GM12878 (cell line): ENCODE results near the gene ADIPOQ. TPM values are rescaled to one million over a fixed set of nuclear protein-coding genes. Genes with fewer than 3 reads are reported as not detected.

Experiments
- ATAC-seq: fragments of 200-7000 bp; cut with Tn5 transposase; 3 replicates; pipeline ENCODE4 v1.9.1; 2020; ENCODE audit warnings: mild to moderate bottlenecking, moderate library complexity
- BruUV-seq: library from RNA; stranded (reverse); fragments of 400-500 nt; replicated peaks from 2 replicates; lab custom pipeline; 2021; lab: Mats Ljungman, UMichigan
- CTCF ChIA-PET: fragments of 300-600 bp; sonication (Branson Sonifier 250); formaldehyde crosslinking; extraction: SDS; loops from one replicate; lab custom pipeline; 2021; ENCODE audit warnings: inconsistent platforms; lab: Yijun Ruan, JAX
- POLR2A ChIA-PET: fragments of 350-600 bp; formaldehyde crosslinking; extraction: SDS; loops from one replicate; lab custom pipeline; 2021; ENCODE audit warnings: inconsistent platforms; lab: Charles Lee
- RAD21 ChIA-PET: fragments of 300-600 bp; sonication (Branson Sonifier 250); formaldehyde crosslinking; loops from one replicate; lab custom pipeline; 2023; ENCODE audit warnings: antibody characterized with exemption; ENCODE audit not compliant: unreplicated experiment; lab: Charles Lee
- SMC1A ChIA-PET: fragments of 300-600 bp; sonication (Branson Sonifier 250); formaldehyde crosslinking; loops from one replicate; lab custom pipeline; 2023; ENCODE audit not compliant: unreplicated experiment, uncharacterized antibody; lab: Charles Lee
- DNase-seq: peaks from one replicate; pipeline ENCODE4 v3.0.0-alpha.2; 2011; ENCODE audit warnings: low read depth, low spot score
- FAIRE-seq: peaks from 3 replicates; lab custom pipeline; 2011; peaks lifted over from hg19 to GRCh38; lab: Jason Lieb, UNC
- H2AFZ ChIP-seq: 2 replicates; pipeline ENCODE4 v1.6.0; 2011; ENCODE audit warnings: low read depth, low read length, control low read depth; ENCODE audit not compliant: control insufficient read depth
- H3K27ac ChIP-seq: 2 replicates; pipeline ENCODE4 v1.5.1; 2011; ENCODE audit warnings: control low read depth; ENCODE audit not compliant: control insufficient read depth, insufficient read depth
- H3K27me3 ChIP-seq, 2 experiments: replicated peaks in 1 of 2; 2 replicates each; pipeline versions ENCODE4 v1.6.0 to v1.6.1; 2011; ENCODE audit warnings: low read length in 1 of 2; ENCODE audit not compliant: control insufficient read depth in 2 of 2, insufficient read depth in 2 of 2
- H3K36me3 ChIP-seq, 2 experiments: 2 replicates each; pipeline ENCODE4 v1.5.1; 2011; ENCODE audit warnings: low read length in 1 of 2; ENCODE audit not compliant: control insufficient read depth in 2 of 2, insufficient read depth in 2 of 2
- H3K4me1 ChIP-seq: 2 replicates; pipeline ENCODE4 v1.6.1; 2011; ENCODE audit warnings: mild to moderate bottlenecking, low read length, moderate library complexity, mixed read lengths; ENCODE audit not compliant: control insufficient read depth, insufficient read depth
- H3K4me2 ChIP-seq: 2 replicates; pipeline ENCODE4 v1.6.0; 2011; ENCODE audit warnings: control low read depth; ENCODE audit not compliant: control insufficient read depth, insufficient read depth
- H3K4me3 ChIP-seq: fragments of 200-600 bp; sonication (generic); 2 replicates; pipeline ENCODE4 v1.5.1; 2016
- H3K79me2 ChIP-seq: 2 replicates; pipeline ENCODE4 v1.6.0; 2011; ENCODE audit warnings: low read length; ENCODE audit not compliant: control insufficient read depth, insufficient read depth
- H3K9ac ChIP-seq: 2 replicates; pipeline ENCODE4 v1.8.0; 2011; ENCODE audit warnings: low read length, control low read depth, mixed read lengths; ENCODE audit not compliant: control insufficient read depth, insufficient read depth
- H3K9me3 ChIP-seq: replicated peaks from 3 replicates; pipeline ENCODE4 v1.5.1; 2011; ENCODE audit warnings: mild to moderate bottlenecking, low read length; ENCODE audit not compliant: control insufficient read depth, insufficient read depth
- H4K20me1 ChIP-seq: 2 replicates; pipeline ENCODE4 v1.6.0; 2011; ENCODE audit not compliant: control insufficient read depth, insufficient read depth
- CUX1 ChIP-seq: IDR thresholded peaks from 2 replicates; pipeline ENCODE4 v1.6.1; 2012; ENCODE audit warnings: improper control_type of control experiment, low read depth, low read length; ENCODE audit not compliant: insufficient replicate concordance
- EP300 ChIP-seq, 2 experiments: fragments of 150-350 bp in 1 of 2; IDR thresholded peaks; 2 replicates each; pipeline ENCODE4 v1.6.1; 2011 to 2012; ENCODE audit warnings: low read depth in 2 of 2, low read length in 2 of 2, borderline replicate concordance in 1 of 2, improper control_type of control experiment in 1 of 2, inconsistent platforms in 1 of 2; ENCODE audit not compliant: control insufficient read depth in 1 of 2
- ETV6 ChIP-seq, 2 experiments: fragments of 450-650 bp in 1 of 2; IDR thresholded peaks in 1 of 2; conservative IDR thresholded peaks in 1 of 2; 2 replicates each; pipeline ENCODE4 v1.6.1; 2014; ENCODE audit warnings: antibody characterized with exemption in 1 of 2, borderline replicate concordance in 1 of 2, low read depth in 1 of 2, mild to moderate bottlenecking in 1 of 2, moderate library complexity in 1 of 2
- MTA2 ChIP-seq: fragments of 450-650 bp; IDR thresholded peaks from 2 replicates; pipeline ENCODE4 v1.6.1; 2016; ENCODE audit warnings: low read depth, mild to moderate bottlenecking, moderate library complexity
- POLR2AphosphoS2 ChIP-seq: IDR thresholded peaks from 2 replicates; pipeline ENCODE4 v1.6.1; 2011; ENCODE audit warnings: low read depth, mild to moderate bottlenecking, low read length, improper control_type of control experiment, moderate library complexity
- REST ChIP-seq: IDR thresholded peaks from 2 replicates; pipeline ENCODE4 v1.6.1; 2012; ENCODE audit warnings: mild to moderate bottlenecking, low read depth, low read length
- ZBTB40 ChIP-seq: fragments of 450-650 bp; IDR thresholded peaks from 2 replicates; pipeline ENCODE4 v1.6.1; 2016; ENCODE audit warnings: mild to moderate bottlenecking, moderate library complexity, borderline replicate concordance
- WGBS: methylation state at CpG from one replicate; pipeline ENCODE4 v1.1.6; 2016; ENCODE audit warnings: low lambda C conversion rate; ENCODE audit not compliant: insufficient replicate concordance, insufficient coverage; ENCODE audit errors: missing lambda C conversion rate; 5-methylcytosine and 5-hydroxymethylcytosine counted together
- in situ Hi-C: fragments of 300-500 bp; cut with MboI; formaldehyde crosslinking; loops from 9 replicates; pipeline ENCODE4 v1.14.3; 2018; ENCODE audit warnings: mixed read lengths
- intact Hi-C: fragments of 100-400 bp; cut with micrococcal nuclease; formaldehyde crosslinking; loops from one replicate; pipeline ENCODE4 v1.14.2; 2022; ENCODE audit not compliant: unreplicated experiment
- polyA plus RNA-seq, 11 experiments: library from polyadenylated mRNA; depleted of rRNA in 4 of 11; unstranded in 6 of 11; stranded (reverse) in 5 of 11; fragments of >200 nt; fragmentation: Nextera tagmentation in 4 of 11; fragmentation: Illumina TruSeq in 1 of 11; extraction: Ambion mirVana in 4 of 11; extraction: Trizol in 1 of 11; gene quantifications; 1 replicate in 1 of 11; 2 replicates in 10 of 11; pipeline versions ENCODE4 v1.2.1 to v1.2.3, GENCODE V29; 2011 to 2016; ENCODE audit warnings: inconsistent platforms in 2 of 11, missing spikeins in 2 of 11, low read depth in 1 of 11
- total RNA-seq, 4 experiments: library from RNA; depleted of rRNA in 3 of 4; stranded (reverse); fragments of >200 nt in 3 of 4; fragmentation: Illumina TruSeq in 1 of 4; extraction: Trizol in 1 of 4; gene quantifications; 2 replicates each; pipeline versions ENCODE4 v1.2.1 to v1.2.3, GENCODE V29; 2013 to 2021

Gene ADIPOQ
- total and polyA plus RNA-seq, 10 of the 15 experiments (the other 5 are each of a cell fraction or from before 2014, with no cell fraction given) = not detected

- no peak for TF ChIP-seq REST
- TF ChIP-seq POLR2AphosphoS2 = no peak
Measured at GRCh38 chr3:186818516-186818915, 24.0 kb upstream of the ADIPOQ start (continued).

- WGBS = 0% methylated on average over 1 of the region's 1 CpG
- ChIA-PET RAD21 (interaction anchor here (0.9 to 1.9 kb wide), 3 partner anchors 97 to 204 kb away, joined by 3 to 5 read pairs (median 3); no protein-coding TSS in a partner anchor), CTCF (interaction anchor here (1.2 to 9.3 kb wide), 4 partner anchors 8 to 208 kb away, joined by 4 to 183 read pairs (median 9); partner anchors contain the start of gene AHSG), POLR2A (interaction anchor here (0.9 kb wide), 1 partner anchor 203 kb away, joined by 3 read pairs; no protein-coding TSS in a partner anchor), SMC1A (interaction anchor here (1.5 to 2.3 kb wide), 2 partner anchors 201 to 204 kb away, joined by 3 to 8 read pairs; no protein-coding TSS in a partner anchor)
- intact Hi-C loops = no loop called here
- DNase-seq = no peak
- Histone ChIP-seq H3K9ac (no peak overlapping the region), H3K9me3 (no peaks in the 10 kb centered on the region), H2AFZ (no peak overlapping the region), H3K4me1 (no peaks in the 10 kb centered on the region), H3K4me3 (no peak overlapping the region), H4K20me1 (no peaks in the 10 kb centered on the region; the same call in 1 of the 2 replicates), H3K4me2 (no peak overlapping the region), H3K27ac (no peak overlapping the region)
- no TSS peak for BruUV-seq
- in situ Hi-C loops = no loop called here
- no peak for ATAC-seq
- FAIRE-seq = no peak
- no peak for TF ChIP-seq ETV6 (conservative IDR thresholded peaks at IDR 0.05 in 1 of 2, IDR thresholded peaks at IDR 0.05 in 1 of 2; ENCODE audit: borderline replicate concordance in 1 of 2, low read depth in 1 of 2)
- no peak for TF ChIP-seq EP300 (IDR thresholded peaks at IDR 0.05; ENCODE audit: borderline replicate concordance in 1 of 2, control insufficient read depth in 1 of 2, low read depth in 2 of 2, low read length in 2 of 2)
- TF ChIP-seq ZBTB40 = no peak
- TF ChIP-seq MTA2 = no peak
- TF ChIP-seq CUX1 = no peak
- TF ChIP-seq, all 136 proteins: peak for 0
- Histone ChIP-seq H3K79me2 (no peaks in the 10 kb centered on the region), H3K27me3 (peaks cover 0 to 1% of the 10 kb centered on the region in 2 experiments; a peak in 3 of 4 replicates), H3K36me3 (no peaks in the 10 kb centered on the region)
Measured at GRCh38 chr3:186818956-186819355, 23.6 kb upstream of the ADIPOQ start.
